ENCODE measurements around the gene SIGLEC9.

GRCh38 chr19:51110666-51110971 is 14.1 kb upstream of the SIGLEC9 start:
- TF ChIP-seq CTCF (IDR thresholded peaks at IDR 0.05) = no peak
- TF ChIP-seq POLR2A (IDR thresholded peaks at IDR 0.05) = no peak
